HepG2 (cell line): ENCODE results near the gene RABGAP1L. TPM values are rescaled to one million over a fixed set of nuclear protein-coding genes. Genes with fewer than 3 reads are reported as not detected.

Source experiments
- MAX ChIP-seq: IDR thresholded peaks from 2 replicates; pipeline ENCODE4 v1.6.1; 2012; ENCODE audit warnings: inconsistent platforms
- PRMT3 ChIP-seq: sonication (generic); formaldehyde crosslinking; IDR thresholded peaks from 2 replicates; pipeline ENCODE4 v1.8.1; 2022; ENCODE audit warnings: low read depth, mild to moderate bottlenecking, moderate library complexity, missing genetic modification reagents, borderline replicate concordance
- RCOR2 ChIP-seq: IDR thresholded peaks from 2 replicates; pipeline ENCODE4 v1.6.1; 2016; ENCODE audit warnings: missing biosample characterization, missing genetic modification reagents
- SAP130 ChIP-seq: IDR thresholded peaks from 2 replicates; pipeline ENCODE4 v1.6.1; 2016; ENCODE audit warnings: low read depth
- SMAD1 ChIP-seq: sonication (generic); formaldehyde crosslinking; IDR thresholded peaks from 2 replicates; pipeline ENCODE4 v1.4.0; 2020; ENCODE audit warnings: missing genetic modification reagents, low read depth, mild to moderate bottlenecking, borderline replicate concordance
- ZFYVE20 ChIP-seq: sonication (generic); formaldehyde crosslinking; IDR thresholded peaks from 2 replicates; pipeline ENCODE4 v1.8.0; 2023; ENCODE audit warnings: low read depth, mild to moderate bottlenecking, moderate library complexity, missing genetic modification reagents, borderline replicate concordance
- ZKSCAN1 ChIP-seq: fragments of 150-350 bp; IDR thresholded peaks from 2 replicates; pipeline ENCODE4 v1.6.1; 2014; ENCODE audit warnings: low read length
- ZNF407 ChIP-seq: sonication (generic); formaldehyde crosslinking; IDR thresholded peaks from one replicate; pipeline ENCODE4 v1.5.1; 2020; ENCODE audit warnings: mild to moderate bottlenecking, missing genetic modification reagents; ENCODE audit errors: not compliant biosample characterization
- ZNF574 ChIP-seq: sonication (generic); formaldehyde crosslinking; IDR thresholded peaks from 2 replicates; pipeline ENCODE4 v1.4.0; 2020; ENCODE audit warnings: missing genetic modification reagents
- ZNF589 ChIP-seq: sonication (generic); formaldehyde crosslinking; conservative IDR thresholded peaks from 2 replicates; pipeline ENCODE4 v1.8.0; 2022; ENCODE audit warnings: mild to moderate bottlenecking, moderate library complexity, missing genetic modification reagents
- ZNF629 ChIP-seq: sonication (generic); formaldehyde crosslinking; conservative IDR thresholded peaks from 2 replicates; pipeline ENCODE4 v1.5.0; 2020; ENCODE audit warnings: missing genetic modification reagents
- ZNF800 ChIP-seq: sonication (generic); formaldehyde crosslinking; IDR thresholded peaks from 2 replicates; pipeline ENCODE4 v1.4.0; 2020; ENCODE audit warnings: missing genetic modification reagents
- ZNF816 ChIP-seq: sonication (generic); formaldehyde crosslinking; IDR thresholded peaks from 2 replicates; pipeline ENCODE4 v1.8.0; 2022; ENCODE audit warnings: missing genetic modification reagents, mild to moderate bottlenecking, borderline replicate concordance
- polyA plus RNA-seq, 8 experiments: library from polyadenylated mRNA; depleted of rRNA in 3 of 8; stranded (reverse) in 7 of 8; unstranded in 1 of 8; fragments of >200 nt; fragmentation: Illumina TruSeq in 4 of 8; extraction: Trizol in 4 of 8; gene quantifications; 2 replicates each; pipeline versions ENCODE4 v1.2.1 to v1.2.3, GENCODE V29; 2011 to 2016; ENCODE audit warnings: low read depth in 4 of 8, missing spikeins in 1 of 8, mixed read lengths in 1 of 8; ENCODE audit not compliant: insufficient read depth in 1 of 8
- total RNA-seq, 5 experiments: library from RNA; depleted of rRNA; stranded (reverse); fragments of >200 nt; fragmentation: Illumina TruSeq; extraction: Trizol; gene quantifications; 2 replicates each; pipeline ENCODE4 v1.2.3, GENCODE V29; 2016; ENCODE audit warnings: low read depth in 1 of 5

Gene RABGAP1L
- total and polyA plus RNA-seq, 2 of the 13 experiments (the other 11 are each of a cell fraction or from before 2014, with no cell fraction given): 7.9 to 22.6 TPM

- TF ChIP-seq ZNF407 (no peak), SMAD1 (CRISPR knock-in tag) (no peak), PRMT3 (CRISPR knock-in tag) (no peak), SAP130 (CRISPR knock-in tag) (peak; percentile 81), ZNF800 (CRISPR knock-in tag) (0 out of 2 replicates have a peak, but pooled peaks have one; percentile 31), MAX (peak; percentile 71), ZFYVE20 (CRISPR knock-in tag) (no peak), ZNF574 (CRISPR knock-in tag) (peak; percentile 65), ZNF589 (CRISPR knock-in tag) (no peak), RCOR2 (CRISPR knock-in tag) (peak; percentile 84), ZKSCAN1 (no peak), ZNF816 (CRISPR knock-in tag) (no peak), ZNF629 (CRISPR knock-in tag) (peak; percentile 63)
These were observed 653.3 kb downstream of the RABGAP1L start (continued) for GRCh38 chr1:174812656-174813055.
